NOMO-1 treated with dmso at 0.1 percent for 144 hours (cell line): ENCODE data around the gene CLEC2A.
"Not testable (repeated sequence)": the region's sequence is repeated elsewhere in the genome, so short reads cannot be mapped to it uniquely, and the experiment has no call there.

Experiments
- DNase-seq: peaks from one replicate; lab custom pipeline; 2025; ENCODE audit not compliant: unreplicated experiment; lab: John Stamatoyannopoulos, UW

CLEC2A gene, protein sequence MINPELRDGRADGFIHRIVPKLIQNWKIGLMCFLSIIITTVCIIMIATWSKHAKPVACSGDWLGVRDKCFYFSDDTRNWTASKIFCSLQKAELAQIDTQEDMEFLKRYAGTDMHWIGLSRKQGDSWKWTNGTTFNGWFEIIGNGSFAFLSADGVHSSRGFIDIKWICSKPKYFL

DNA sequence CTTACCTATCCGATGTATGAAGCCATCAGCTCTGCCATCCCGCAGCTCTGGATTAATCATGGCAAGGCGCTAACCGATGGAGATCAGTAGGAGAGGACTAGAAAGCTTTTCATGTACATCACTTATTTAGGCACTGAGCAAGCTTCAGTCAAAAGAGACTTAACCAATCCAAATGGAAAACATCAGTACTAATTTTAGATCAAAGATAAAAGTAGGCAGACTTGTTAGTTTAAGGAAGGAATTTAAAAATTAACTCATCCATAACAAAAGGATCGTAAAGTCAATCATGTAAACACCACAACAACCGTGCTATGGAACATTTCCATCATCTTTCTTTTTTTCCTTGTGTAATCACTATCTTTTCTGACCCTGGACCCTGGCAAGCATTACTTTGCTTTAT lies at the start of gene CLEC2A:
CLEC2A (minus strand) TSS at position 101 of the 400 bp plus-strand sequence; CDS start at position 60, 41 bp downstream.
- no peak for DNase-seq

DNA sequence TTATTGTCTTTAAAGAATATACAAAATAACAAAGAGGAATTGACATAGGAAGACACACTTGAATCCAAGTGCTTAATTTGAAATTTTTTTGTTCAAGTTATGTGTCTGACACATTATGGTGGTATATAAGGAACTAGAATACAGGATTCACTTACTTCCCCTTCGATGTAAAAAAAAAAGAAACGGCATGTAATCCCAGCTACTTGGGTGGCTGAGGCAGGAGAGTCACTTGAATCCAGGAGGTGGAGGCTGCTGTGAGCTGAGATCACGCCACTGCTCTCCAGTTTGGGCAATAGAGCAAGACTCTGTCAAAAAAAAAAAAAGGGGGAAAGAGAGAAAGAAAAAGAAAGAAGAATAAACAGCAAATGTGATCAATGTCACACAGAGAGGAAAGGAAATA lies 48.0 kb upstream of the CLEC2A start:
- no peak for DNase-seq

DNA sequence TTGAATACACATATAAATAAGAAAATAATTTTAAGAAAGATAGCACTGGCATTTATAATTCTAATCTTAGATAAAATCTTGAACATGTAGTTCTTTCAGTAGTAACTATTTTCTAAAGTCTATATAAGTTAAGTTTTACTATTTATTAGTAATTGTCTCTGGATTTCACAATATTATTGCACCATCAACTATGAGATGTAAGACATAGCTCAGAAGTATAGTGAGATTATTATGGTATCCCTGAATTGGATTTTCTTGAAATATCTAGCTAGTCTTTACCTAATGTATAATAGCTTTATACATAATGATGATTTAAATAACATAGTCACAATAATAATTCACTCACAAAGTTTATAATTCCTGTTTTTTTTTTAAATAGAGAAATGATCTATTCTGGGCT lies 45.7 kb upstream of the CLEC2A start:
- DNase-seq: no peak

DNA sequence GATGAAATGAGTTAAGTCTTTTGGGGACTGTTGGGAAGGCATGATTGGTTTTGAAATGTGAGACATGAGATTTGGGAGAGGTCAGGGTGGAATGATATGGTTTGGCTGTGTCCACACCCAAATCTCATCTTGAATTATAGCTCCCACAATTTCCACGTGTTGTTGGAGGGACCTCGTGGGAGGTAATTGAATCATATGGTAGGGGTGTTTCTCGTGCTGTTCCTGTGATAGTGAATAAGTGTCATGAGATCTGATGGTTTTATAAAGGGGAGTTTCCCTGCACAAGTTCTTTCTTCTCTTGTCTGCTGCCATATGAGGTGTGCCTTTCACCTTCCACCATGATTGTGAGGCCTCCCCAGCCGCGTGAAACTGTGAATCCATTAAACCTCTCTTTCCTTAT lies 44.5 kb upstream of the CLEC2A start:
- not testable (repeated sequence) for DNase-seq

- no peak for DNase-seq
These were observed 43.4 kb upstream of the CLEC2A start for GRCh38 chr12:9975614-9976013.

- DNase-seq: not testable (repeated sequence)
These were observed 42.6 kb upstream of the CLEC2A start for GRCh38 chr12:9974731-9975130.

- no peak for DNase-seq
These were observed 41.8 kb upstream of the CLEC2A start for GRCh38 chr12:9973949-9974348.

GRCh38 chr12:9971181-9971580 lies 39.0 kb upstream of the CLEC2A start, which contains the start of gene CLEC12A:
CLEC12A (plus strand) TSS chr12:9971409; CDS start chr12:9971597, 188 bp downstream.
- no peak for DNase-seq

- no peak for DNase-seq
These were observed 37.5 kb upstream of the CLEC2A start for GRCh38 chr12:9969673-9970072.

GRCh38 chr12:9961901-9962300 lies 29.7 kb upstream of the CLEC2A start:
- no peak for DNase-seq

DNA sequence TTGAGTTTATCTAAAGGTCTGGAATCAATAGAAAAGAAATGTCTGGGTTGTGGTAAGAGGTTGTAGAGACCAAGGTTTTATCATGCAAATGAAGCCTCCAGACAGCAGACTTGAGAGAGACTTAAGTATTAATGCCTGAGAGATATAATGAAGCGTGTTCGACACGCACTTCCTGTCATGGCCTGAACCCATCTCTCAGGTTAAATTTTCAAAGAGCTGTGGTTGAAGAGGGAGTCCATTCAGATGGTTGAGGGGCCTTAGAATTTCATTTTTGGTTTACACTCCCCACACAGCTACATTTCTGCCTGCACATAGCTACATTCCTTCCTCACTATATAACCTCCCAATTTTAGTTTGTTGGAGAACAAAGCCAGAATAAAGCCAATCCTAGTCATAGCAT lies 28.9 kb upstream of the CLEC2A start:
- DNase-seq: no peak

- DNase-seq: no peak
These were observed 28.4 kb upstream of the CLEC2A start for GRCh38 chr12:9960590-9960989.

DNA sequence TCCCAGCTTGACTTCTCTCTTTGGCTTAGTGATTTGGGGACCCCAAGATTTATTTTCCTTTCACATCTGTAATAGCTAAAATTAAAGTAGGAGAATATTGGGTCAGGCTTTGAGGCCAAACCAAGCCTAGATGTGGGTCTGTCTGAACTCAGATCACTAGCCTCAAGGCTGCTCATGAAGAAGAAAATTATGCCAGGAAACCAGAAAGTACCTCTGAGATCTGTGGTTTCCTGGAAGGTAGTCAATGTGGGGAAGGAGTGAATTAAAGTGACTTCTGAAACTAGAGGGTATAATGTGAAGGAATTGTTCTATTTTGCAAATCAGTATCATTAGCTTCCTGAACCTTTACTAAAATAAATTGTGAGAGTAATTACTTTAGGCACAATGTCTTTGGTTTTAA lies 25.7 kb upstream of the CLEC2A start:
- no peak for DNase-seq

DNA sequence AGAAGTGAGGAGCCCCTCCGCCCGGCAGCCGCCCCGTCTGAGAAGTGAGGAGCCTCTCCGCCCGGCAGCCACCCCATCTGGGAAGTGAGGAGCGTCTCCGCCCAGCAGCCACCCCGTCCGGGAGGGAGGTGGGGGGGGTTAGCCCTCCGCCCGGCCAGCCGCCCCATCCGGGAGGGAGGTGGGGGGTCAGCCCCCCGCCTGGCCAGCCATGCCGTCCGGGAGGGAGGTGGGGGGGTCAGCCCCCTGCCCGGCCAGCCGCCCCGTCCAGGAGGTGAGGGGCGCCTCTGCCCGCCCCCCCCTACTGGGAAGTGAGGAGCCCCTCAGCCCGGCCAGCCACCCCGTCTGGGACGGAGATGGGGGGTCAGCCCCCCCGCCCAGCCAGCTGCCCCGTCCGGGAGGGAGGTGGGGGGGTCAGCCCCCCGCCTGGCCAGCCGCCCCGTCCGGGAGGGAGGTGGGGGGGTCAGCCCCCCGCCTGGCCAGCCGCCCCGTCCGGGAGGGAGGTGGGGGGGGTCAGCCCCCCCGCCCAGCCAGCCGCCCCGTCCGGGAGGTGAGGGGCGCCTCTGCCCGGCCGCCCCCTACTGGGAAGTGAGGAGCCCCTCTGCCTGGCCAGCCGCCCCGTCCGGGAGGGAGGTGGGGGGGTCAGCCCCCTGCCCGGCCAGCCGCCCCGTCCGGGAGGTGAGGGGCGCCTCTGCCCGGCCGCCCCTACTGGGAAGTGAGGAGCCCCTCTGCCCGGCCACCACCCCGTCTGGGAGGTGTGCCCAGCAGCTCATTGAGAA lies 21.0 kb upstream of the CLEC2A start:
- DNase-seq: not testable (repeated sequence)

DNA sequence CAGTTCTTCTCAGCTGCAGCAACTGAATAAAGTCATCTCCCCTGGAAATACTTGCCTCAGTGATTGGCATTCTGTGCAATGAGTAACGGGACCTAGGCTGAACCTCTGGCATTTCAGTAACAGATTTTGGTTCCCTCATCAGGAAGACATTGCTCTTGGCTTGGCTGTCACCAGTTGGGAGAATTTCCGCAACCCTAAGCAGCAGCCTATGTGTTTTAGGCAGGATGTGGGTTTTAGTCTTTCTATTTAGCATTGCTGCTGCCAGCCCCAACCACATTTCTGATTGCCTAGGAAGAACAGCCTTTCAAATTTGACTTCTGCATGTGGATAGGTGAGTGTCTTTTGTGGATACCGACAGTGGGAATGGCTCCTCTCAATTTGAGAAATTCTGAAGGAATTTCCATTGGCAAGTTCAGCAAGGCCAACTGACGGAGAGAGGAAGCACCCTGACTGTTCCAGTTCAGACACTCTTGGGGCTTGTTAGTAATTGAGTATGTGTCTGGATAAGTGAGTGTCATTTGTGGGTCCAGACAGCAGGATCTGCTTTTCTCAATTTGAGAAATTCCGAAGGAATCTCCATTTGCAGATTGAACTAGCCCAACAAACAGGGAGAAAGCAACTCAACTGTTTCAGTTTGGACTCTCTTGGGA lies 19.0 kb upstream of the CLEC2A start:
- DNase-seq: no peak

DNA sequence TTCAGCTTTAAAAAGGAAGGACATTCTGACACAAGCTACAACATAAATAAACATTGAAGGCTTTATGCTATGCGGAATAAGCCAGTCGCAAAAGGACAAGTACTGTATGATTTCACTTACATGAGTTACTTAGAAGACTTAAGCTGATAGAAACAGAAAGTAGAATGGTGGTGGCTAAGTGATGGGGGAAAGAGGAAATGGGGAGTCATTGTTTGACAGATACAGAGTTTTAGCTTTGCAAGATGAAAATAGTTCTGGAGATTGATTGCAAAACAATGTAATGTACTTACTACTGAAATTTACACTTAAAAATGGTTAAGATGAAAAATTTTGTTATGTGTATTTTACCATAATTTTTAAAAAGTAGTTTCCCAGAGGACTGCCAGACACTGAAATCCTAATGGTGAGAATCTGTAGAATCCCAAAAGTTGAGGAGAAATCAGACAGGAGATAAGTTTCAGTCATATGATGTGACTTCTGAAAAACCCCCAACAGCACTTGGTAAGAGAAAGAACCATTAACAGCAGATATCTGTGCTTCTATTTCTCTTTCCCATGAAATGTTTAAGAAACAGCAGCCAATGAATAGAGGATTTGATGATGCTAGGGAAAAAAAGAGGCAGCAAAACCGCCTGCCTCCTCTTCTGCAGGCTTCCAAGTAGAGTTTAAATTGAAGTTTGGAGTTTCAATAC lies 16.6 kb upstream of the CLEC2A start:
- DNase-seq: peak; percentile 86

DNA sequence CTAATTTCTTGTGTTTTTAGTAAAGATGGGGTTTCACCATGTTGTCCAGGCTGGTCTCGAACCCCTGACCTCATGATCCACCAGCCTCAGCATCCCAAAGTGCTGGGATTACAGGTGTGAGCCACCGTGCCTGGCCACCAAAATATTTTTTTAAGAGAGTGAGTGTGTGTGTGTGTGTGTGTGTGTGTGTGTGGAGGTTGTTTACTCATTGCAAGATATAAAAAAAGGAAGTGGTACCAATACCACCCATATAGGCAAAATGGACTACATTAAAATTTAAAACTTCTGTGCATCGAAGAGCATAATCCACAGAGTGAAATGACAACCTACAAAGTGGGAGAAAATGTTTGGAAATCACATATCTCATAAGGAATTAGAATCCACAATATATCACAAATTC lies 15.5 kb upstream of the CLEC2A start:
- DNase-seq: no peak

GRCh38 chr12:9944391-9944790 lies 12.2 kb upstream of the CLEC2A start:
- peak; percentile 46 for DNase-seq

DNA sequence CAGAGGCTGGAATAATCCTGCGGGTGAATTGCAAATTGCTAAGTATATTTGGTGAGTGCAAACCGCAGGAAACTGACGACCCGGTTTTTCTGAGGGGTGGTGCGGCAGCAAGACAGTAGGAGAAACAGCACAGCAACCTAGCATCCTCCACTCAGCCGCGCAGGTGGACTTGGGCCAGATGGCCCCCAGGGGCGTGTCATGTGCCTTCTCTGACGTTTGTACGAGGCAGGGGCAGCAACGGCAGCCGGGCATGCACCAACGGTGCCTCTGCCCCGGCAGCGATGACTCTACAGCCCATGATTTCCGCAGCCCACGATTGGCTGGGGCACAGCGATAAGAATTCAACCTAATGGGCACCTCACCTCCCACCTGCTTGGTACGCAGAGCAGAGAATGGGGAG lies 11.1 kb upstream of the CLEC2A start:
- DNase-seq: peak; percentile 48

- DNase-seq: no peak
These were observed 9.7 kb upstream of the CLEC2A start for GRCh38 chr12:9941838-9942237.

- peak; percentile 27 for DNase-seq
These were observed 8.2 kb upstream of the CLEC2A start for GRCh38 chr12:9940375-9940774.

DNA sequence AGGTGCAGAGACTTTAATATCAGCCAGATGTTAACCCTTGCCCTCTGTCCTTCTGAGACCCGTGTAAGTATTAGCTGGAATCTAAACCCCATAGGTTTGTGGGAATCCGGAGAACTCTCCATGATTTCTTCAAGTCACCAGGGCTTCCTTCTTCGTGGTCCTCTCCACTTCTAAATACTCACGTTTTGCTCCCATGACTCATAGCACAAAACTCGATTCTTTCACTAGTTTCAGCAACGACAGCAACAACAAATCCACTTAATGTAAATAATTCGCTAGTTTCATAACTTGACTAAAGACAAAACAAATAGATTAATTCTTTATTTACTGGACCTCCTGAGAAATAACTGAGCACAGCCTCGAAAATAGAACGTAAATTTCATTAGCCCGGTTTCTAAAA lies 4.4 kb upstream of the CLEC2A start:
- peak; percentile 29 for DNase-seq
